Nephron progenitor cell (in vitro differentiated cells): ENCODE data around the gene TBX21.

Experiments
- DNase-seq: peaks from one replicate; pipeline ENCODE4 v3.0.0; 2021
- H3K27ac Mint-ChIP-seq: 2 replicates; pipeline ENCODE4 v1.8.0; 2021; ENCODE audit warnings: mild to moderate bottlenecking, moderate library complexity, mixed read lengths
- H3K27me3 Mint-ChIP-seq: 2 replicates; pipeline ENCODE4 v1.8.0; 2021; ENCODE audit warnings: mild to moderate bottlenecking, low read depth, mixed read lengths; ENCODE audit not compliant: poor library complexity
- H3K36me3 Mint-ChIP-seq: 2 replicates; pipeline ENCODE4 v1.8.0; 2021; ENCODE audit warnings: low read depth, mixed read lengths
- H3K4me1 Mint-ChIP-seq: 2 replicates; pipeline ENCODE4 v1.8.0; 2021; ENCODE audit warnings: mixed read lengths
- H3K4me3 Mint-ChIP-seq: 2 replicates; pipeline ENCODE4 v1.8.0; 2021; ENCODE audit warnings: mild to moderate bottlenecking, moderate library complexity, mixed read lengths
- H3K9me3 Mint-ChIP-seq: 2 replicates; pipeline ENCODE4 v1.8.0; 2021; ENCODE audit warnings: mild to moderate bottlenecking, moderate library complexity, mixed read lengths
- TF ChIP-seq, protein P1 (sequence below): fragments of 200-600 bp; sonication (generic); IDR thresholded peaks from 2 replicates; pipeline ENCODE4 v1.5.0; 2021; ENCODE audit warnings: antibody characterized with exemption

The TBX21 gene

DNA sequence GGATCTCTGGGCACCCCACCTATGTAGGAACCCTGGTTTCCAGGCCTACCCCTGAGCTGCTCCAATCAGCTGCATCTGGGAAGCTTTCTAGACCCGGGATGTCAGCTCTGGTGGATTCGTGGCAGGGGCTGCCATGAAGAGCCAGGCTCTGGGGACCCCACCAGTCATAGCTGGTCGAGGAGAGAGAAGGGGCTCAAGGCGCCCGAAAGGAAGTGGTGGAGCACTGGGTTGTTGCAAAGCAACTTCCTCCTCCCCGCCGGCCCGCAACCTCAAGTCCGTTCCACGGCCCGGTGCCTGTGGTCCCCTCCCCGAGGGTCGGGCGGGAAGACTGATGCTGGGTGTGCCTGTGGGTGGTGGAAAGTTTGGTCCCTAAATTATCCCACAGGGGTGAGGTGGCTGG is 28.9 kb upstream of the TBX21 start:
- Mint-ChIP-seq H3K4me3 (no peak overlapping the region), H3K4me1 (peaks cover 70% of the 10 kb centered on the region), H3K27me3 (peaks cover 28% of the 10 kb centered on the region), H3K9me3 (no peaks in the 10 kb centered on the region), H3K36me3 (peaks cover 33% of the 10 kb centered on the region), H3K27ac (no peak overlapping the region)
- no peak for DNase-seq
- TF ChIP-seq, protein P1, sequence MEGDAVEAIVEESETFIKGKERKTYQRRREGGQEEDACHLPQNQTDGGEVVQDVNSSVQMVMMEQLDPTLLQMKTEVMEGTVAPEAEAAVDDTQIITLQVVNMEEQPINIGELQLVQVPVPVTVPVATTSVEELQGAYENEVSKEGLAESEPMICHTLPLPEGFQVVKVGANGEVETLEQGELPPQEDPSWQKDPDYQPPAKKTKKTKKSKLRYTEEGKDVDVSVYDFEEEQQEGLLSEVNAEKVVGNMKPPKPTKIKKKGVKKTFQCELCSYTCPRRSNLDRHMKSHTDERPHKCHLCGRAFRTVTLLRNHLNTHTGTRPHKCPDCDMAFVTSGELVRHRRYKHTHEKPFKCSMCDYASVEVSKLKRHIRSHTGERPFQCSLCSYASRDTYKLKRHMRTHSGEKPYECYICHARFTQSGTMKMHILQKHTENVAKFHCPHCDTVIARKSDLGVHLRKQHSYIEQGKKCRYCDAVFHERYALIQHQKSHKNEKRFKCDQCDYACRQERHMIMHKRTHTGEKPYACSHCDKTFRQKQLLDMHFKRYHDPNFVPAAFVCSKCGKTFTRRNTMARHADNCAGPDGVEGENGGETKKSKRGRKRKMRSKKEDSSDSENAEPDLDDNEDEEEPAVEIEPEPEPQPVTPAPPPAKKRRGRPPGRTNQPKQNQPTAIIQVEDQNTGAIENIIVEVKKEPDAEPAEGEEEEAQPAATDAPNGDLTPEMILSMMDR, result no peak

DNA sequence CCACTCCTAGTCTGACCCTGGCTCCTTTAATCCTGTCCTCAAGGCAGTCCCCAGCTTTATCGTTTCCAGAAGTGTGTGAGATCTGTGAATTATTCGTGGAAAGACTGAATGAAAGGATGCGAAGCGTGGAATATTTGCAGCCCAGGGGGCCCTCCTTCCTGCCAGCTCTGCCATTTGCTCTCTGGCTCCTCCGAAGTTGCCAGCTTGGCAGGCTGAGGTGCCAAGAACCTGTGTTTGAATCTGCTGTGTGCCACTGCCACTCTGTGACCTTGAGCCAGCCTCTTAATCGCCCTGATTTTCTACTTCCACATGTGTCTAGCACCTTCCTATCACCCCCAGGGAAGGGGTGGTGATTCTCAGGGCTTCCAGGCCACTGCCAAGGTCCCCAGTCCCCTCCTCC is 28.3 kb upstream of the TBX21 start:
- DNase-seq, result no peak
- Mint-ChIP-seq H3K4me3 (no peak overlapping the region), H3K36me3 (peaks cover 30% of the 10 kb centered on the region), H3K4me1 (peaks cover 66% of the 10 kb centered on the region), H3K27ac (peak overlapping the region; percentile 57), H3K27me3 (peaks cover 28% of the 10 kb centered on the region), H3K9me3 (no peaks in the 10 kb centered on the region)
- TF ChIP-seq, protein P1, result no peak

DNA sequence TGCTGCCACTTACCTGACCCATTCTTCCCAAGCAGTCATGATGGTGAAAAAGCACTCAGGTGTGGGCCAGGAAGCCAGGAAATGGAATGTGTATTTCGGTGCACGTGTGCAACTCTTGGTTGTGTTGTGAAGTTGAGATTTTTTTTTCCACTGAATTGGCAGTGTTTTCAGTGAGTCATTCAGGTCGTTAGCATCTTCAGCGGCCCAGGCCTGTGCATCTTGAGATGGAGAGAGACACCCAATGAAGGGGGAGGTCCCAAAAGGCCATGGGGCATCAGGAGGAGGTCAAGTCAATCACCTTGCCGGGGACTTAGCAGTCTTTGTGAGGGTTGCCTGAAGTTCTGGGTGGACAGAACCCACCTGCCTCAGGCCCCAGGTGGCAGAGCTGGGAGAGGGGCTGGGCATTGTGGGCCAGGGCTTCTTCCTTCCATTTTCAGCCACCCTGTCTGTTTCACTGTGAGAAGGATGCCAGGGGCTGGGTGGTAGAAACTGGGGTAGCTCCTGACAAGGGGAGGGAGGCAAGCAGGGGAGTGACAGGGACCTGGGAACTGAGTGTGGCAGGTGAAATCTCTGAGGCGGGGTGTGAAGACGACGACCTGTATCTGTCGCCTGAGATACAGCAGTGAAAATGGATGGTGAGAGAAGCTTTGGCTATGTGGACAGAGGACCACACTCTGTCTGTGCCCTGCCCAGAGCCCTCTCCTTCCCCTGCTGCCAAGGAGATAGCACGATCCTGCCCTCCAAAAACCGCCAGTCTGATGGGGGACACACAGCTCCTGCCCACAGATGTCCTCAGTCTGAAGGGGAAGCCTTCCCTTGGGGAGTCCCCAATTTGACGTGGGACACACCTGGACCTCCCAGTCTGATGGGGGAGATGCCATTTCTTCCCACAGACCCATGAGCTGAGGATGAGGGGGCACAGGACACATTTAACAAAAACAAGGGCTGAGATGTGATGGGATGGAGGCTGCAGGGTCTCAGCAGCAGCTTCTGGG is 27.2 kb upstream of the TBX21 start:
- DNase-seq, result no peak
- H3K36me3 Mint-ChIP-seq, result peaks cover 41% of the 10 kb centered on the region
- no peak overlapping the region for H3K4me3 Mint-ChIP-seq
- H3K27ac Mint-ChIP-seq, result no peak overlapping the region
- H3K9me3 Mint-ChIP-seq, result no peaks in the 10 kb centered on the region
- TF ChIP-seq, protein P1, result no peak
- peaks cover 60% of the 10 kb centered on the region for H3K4me1 Mint-ChIP-seq
- H3K27me3 Mint-ChIP-seq, result peaks cover 33% of the 10 kb centered on the region

DNA sequence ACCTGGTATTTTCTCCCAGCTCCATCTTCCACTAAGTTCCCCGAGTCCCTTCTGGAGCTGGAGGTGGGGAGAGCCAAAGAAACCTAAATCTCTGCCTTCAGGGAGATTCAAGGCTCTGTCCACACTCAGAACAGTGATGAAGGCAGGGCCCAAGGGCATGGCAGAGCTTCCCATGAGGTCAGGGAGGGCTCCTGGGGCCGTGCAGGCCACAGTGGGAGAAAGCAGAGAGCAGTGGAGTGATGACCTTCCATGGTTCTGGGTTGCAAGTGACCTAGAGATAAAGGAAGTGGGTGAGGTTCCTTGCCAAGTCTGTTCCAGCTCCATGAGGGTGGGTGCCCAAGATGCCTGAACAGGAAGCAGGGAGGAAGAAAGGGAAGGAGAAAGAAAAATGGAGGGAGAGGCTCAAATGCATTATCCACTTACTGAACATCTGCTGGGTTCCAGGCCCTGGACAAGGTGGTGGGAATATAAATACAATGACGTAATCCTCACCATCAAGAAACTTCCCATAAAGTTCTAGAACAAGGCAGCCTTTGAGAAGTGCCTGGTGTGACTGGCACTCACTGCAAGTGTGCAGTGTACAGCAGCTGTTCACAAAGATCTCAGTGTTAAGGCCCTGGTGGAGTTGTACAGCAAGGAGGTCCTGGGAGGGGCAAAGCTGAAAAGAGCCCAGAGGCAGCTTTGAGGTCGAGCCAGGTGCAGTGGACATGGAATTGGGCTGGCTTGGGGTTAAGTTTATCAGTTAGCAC is 25.8 kb upstream of the TBX21 start:
- DNase-seq, result no peak
- Mint-ChIP-seq H3K4me1 (peaks cover 47% of the 10 kb centered on the region), H3K27me3 (peaks cover 37% of the 10 kb centered on the region), H3K27ac (no peak overlapping the region), H3K9me3 (no peaks in the 10 kb centered on the region), H3K4me3 (no peak overlapping the region), H3K36me3 (peaks cover 37% of the 10 kb centered on the region)
- TF ChIP-seq, protein P1, result no peak

DNA sequence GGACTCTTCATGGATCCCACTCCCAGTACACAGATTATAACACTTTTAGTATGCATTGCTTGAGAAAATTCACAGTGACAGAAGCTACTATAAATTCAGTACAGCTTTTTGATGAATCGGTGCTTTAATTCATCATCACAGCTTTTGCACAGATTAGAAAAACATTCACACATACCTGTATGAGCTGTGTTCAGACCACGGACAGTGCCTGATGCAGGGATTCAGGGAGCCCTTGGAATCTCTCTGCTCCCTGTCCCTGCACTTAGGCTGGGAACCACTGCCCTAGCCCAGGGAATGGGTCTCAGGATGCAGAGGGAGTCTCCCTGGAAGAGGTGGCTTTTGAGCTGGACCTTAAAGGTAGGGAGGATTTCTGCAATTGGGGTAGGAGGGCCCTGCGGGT is 25.2 kb upstream of the TBX21 start:
- peaks cover 37% of the 10 kb centered on the region for H3K36me3 Mint-ChIP-seq
- no peak overlapping the region for H3K27ac Mint-ChIP-seq
- no peak for DNase-seq
- H3K4me1 Mint-ChIP-seq, result peaks cover 44% of the 10 kb centered on the region
- no peak overlapping the region for H3K4me3 Mint-ChIP-seq
- TF ChIP-seq, protein P1, result no peak
- H3K9me3 Mint-ChIP-seq, result no peaks in the 10 kb centered on the region
- peaks cover 37% of the 10 kb centered on the region for H3K27me3 Mint-ChIP-seq
